ENCODE results near the gene BMPR1B.

Gene BMPR1B

DNA sequence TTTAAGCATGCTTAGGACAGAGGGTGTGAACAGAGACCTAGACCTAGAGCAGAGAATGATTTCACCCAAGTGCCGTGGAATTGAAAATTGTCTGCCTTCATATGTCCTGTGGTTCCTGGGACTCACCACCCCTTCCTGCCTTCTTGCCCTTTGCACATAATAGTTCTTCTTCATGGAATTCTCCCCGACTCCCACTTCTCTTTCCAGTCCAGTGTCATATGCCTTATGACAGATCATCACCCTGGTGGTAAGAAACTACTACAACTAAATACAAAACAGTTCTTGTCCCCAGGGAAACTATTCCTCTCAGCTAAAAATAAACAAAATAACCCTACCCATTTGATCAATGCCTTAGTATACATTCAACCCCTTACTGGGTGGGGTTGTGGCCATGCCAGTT lies 43.3 kb downstream of the BMPR1B start:
- no peak for DNase-seq (ENCODE audit: low read depth, low spot score)
- H3K4me3 ChIP-seq (ENCODE audit: low read length) = no peak overlapping the region
- WGBS (ENCODE audit: insufficient coverage, insufficient read length) = no CpG with 5 or more reads among the region's 2 CpGs

DNA sequence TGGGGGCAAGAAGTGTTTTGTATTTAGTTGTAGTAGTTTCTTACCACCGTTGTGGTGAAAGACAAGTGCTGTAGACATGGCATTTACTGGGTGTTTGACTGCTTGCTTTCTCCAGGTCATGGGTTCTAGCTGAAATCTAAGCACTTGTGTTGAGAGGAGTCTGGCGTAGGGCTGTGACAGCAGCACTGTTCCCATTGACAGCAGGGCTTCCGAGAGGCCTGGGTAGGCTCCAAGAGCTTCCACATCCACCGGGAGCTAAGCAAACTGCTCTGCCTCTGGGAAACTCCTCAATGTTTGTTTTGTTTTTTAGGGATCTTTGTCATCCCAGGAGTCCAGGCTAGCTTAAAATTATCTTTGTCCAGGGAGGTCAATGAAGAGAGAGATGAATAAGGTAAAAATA lies 44.3 kb downstream of the BMPR1B start:
- no CpG with 5 or more reads among the region's 4 CpGs for WGBS (ENCODE audit: insufficient coverage, insufficient read length)
- no peak for DNase-seq (ENCODE audit: low read depth, low spot score)
- no peak overlapping the region for H3K4me3 ChIP-seq (ENCODE audit: low read length)
- H3K36me3 ChIP-seq (ENCODE audit: control insufficient read depth, insufficient read depth, low read length) = no peaks in the 10 kb centered on the region
- H3K4me1 ChIP-seq (ENCODE audit: control insufficient read depth, insufficient read depth, low read length) = no peaks in the 10 kb centered on the region
- no peak overlapping the region for H3K27ac ChIP-seq (ENCODE audit: low read length)
- no peaks in the 10 kb centered on the region for H3K9me3 ChIP-seq (ENCODE audit: control insufficient read depth, insufficient read depth, low read length)
- H3K27me3 ChIP-seq (ENCODE audit: control insufficient read depth, insufficient read depth, low read length) = no peaks in the 10 kb centered on the region

More for the DNA sequence above, 43.3 kb downstream of the BMPR1B start:
- H3K36me3 ChIP-seq (ENCODE audit: control insufficient read depth, insufficient read depth, low read length) = no peaks in the 10 kb centered on the region
- no peaks in the 10 kb centered on the region for H3K9me3 ChIP-seq (ENCODE audit: control insufficient read depth, insufficient read depth, low read length)
- H3K27ac ChIP-seq (ENCODE audit: low read length) = no peak overlapping the region
- no peaks in the 10 kb centered on the region for H3K4me1 ChIP-seq (ENCODE audit: control insufficient read depth, insufficient read depth, low read length)
- H3K27me3 ChIP-seq (ENCODE audit: control insufficient read depth, insufficient read depth, low read length) = no peaks in the 10 kb centered on the region

DNA sequence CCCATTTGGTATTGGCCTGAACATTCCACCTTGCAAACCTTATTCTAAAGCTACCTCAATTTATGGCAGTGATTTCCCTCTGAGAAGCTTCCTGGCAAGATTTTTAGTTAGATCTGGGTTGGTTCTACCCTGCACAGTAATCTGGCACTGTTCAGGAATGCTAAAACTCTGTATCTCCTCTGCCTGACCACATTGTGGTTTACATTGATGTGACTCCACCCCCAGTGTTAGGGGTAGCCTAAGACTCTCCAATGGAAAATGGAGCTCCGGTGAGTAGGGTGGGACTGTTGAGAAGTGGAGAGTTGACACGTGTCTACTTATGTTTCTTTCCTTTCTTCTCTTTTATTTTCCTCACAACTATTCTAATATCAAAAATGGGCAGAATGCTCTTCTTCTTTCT lies 45.4 kb downstream of the BMPR1B start:
- H3K9me3 ChIP-seq (ENCODE audit: control insufficient read depth, insufficient read depth, low read length) = no peaks in the 10 kb centered on the region
- WGBS (ENCODE audit: insufficient coverage, insufficient read length) = no CpG with 5 or more reads among the region's 2 CpGs
- no peaks in the 10 kb centered on the region for H3K4me1 ChIP-seq (ENCODE audit: control insufficient read depth, insufficient read depth, low read length)
- H3K27ac ChIP-seq (ENCODE audit: low read length) = no peak overlapping the region
- DNase-seq (ENCODE audit: low read depth, low spot score) = no peak
- H3K36me3 ChIP-seq (ENCODE audit: control insufficient read depth, insufficient read depth, low read length) = no peaks in the 10 kb centered on the region
- no peaks in the 10 kb centered on the region for H3K27me3 ChIP-seq (ENCODE audit: control insufficient read depth, insufficient read depth, low read length)
- no peak overlapping the region for H3K4me3 ChIP-seq (ENCODE audit: low read length)

DNA sequence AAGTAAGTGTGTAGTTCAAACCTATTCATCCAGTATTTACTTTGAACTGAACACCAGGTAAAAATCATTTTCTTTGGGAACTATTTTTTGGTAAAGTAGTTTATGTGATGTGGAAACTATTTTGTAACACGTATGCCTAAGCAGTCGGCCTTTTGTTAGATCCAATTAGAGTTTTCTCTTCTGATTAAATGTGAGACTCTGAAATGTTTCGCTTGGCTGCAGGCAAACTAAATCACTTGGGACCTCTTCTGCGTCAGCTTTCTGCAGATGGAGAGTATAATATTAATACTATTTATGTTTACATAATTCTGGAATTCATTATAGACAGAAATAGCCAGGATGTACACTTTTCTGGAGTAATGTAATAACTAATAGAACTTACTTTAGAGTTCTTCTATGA lies 46.9 kb downstream of the BMPR1B start:
- Histone ChIP-seq H3K27ac (ENCODE audit: low read length) (no peak overlapping the region), H3K27me3 (ENCODE audit: control insufficient read depth, insufficient read depth, low read length) (no peaks in the 10 kb centered on the region), H3K36me3 (ENCODE audit: control insufficient read depth, insufficient read depth, low read length) (no peaks in the 10 kb centered on the region), H3K4me1 (ENCODE audit: control insufficient read depth, insufficient read depth, low read length) (no peaks in the 10 kb centered on the region), H3K9me3 (ENCODE audit: control insufficient read depth, insufficient read depth, low read length) (no peaks in the 10 kb centered on the region), H3K4me3 (ENCODE audit: low read length) (no peak overlapping the region)
- DNase-seq (ENCODE audit: low read depth, low spot score) = no peak
- WGBS (ENCODE audit: insufficient coverage, insufficient read length) = no CpG with 5 or more reads among the region's 4 CpGs

DNA sequence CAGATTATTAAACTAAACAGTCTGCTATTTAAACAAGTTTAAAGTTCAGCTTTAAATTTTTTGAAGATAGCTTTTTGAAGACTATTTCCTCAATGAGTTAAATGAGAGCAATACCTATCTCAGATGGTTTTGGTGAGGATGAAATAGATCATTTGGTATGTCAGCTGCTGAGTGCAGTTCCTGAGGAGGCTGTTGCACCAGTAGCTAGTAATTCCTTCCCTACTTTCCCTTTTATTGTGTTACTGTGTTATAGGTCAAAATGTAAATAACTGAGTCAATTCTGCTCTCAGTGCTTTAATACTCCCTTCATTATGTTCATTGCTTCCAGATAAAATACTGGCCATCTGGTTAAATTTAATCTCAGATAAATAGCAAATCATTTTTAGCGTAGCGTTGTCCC lies 48.6 kb downstream of the BMPR1B start:
- no CpG with 5 or more reads among the region's 2 CpGs for WGBS (ENCODE audit: insufficient coverage, insufficient read length)
- no peaks in the 10 kb centered on the region for H3K9me3 ChIP-seq (ENCODE audit: control insufficient read depth, insufficient read depth, low read length)
- no peak for DNase-seq (ENCODE audit: low read depth, low spot score)
- H3K4me1 ChIP-seq (ENCODE audit: control insufficient read depth, insufficient read depth, low read length) = no peaks in the 10 kb centered on the region
- H3K27me3 ChIP-seq (ENCODE audit: control insufficient read depth, insufficient read depth, low read length) = no peaks in the 10 kb centered on the region
- H3K4me3 ChIP-seq (ENCODE audit: low read length) = no peak overlapping the region
- H3K27ac ChIP-seq (ENCODE audit: low read length) = no peak overlapping the region
- H3K36me3 ChIP-seq (ENCODE audit: control insufficient read depth, insufficient read depth, low read length) = no peaks in the 10 kb centered on the region

DNA sequence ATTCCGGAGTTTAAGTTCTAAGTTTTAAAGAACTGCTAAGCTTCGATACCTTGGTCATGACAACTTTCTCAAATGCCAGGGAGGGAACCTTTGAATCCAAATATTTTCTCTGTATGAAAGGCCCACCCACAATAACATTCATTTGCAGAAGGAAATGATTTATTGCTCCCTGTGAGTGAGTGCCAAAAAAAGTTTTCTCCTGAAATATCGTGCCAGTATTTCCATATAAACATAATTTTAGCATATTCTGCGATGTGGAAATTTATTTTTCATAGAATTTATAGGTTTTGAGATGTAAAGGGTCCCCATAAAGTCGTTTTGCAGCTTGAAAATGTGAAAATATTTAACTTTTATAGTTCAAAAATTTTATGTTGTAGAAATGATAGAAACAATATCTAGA lies 53.9 kb downstream of the BMPR1B start:
- no peaks in the 10 kb centered on the region for H3K36me3 ChIP-seq (ENCODE audit: control insufficient read depth, insufficient read depth, low read length)
- H3K27ac ChIP-seq (ENCODE audit: low read length) = no peak overlapping the region
- no peaks in the 10 kb centered on the region for H3K9me3 ChIP-seq (ENCODE audit: control insufficient read depth, insufficient read depth, low read length)
- H3K4me1 ChIP-seq (ENCODE audit: control insufficient read depth, insufficient read depth, low read length) = no peaks in the 10 kb centered on the region
- no peaks in the 10 kb centered on the region for H3K27me3 ChIP-seq (ENCODE audit: control insufficient read depth, insufficient read depth, low read length)
- WGBS (ENCODE audit: insufficient coverage, insufficient read length) = no CpG with 5 or more reads among the region's 5 CpGs
- H3K4me3 ChIP-seq (ENCODE audit: low read length) = no peak overlapping the region
- no peak for DNase-seq (ENCODE audit: low read depth, low spot score)

DNA sequence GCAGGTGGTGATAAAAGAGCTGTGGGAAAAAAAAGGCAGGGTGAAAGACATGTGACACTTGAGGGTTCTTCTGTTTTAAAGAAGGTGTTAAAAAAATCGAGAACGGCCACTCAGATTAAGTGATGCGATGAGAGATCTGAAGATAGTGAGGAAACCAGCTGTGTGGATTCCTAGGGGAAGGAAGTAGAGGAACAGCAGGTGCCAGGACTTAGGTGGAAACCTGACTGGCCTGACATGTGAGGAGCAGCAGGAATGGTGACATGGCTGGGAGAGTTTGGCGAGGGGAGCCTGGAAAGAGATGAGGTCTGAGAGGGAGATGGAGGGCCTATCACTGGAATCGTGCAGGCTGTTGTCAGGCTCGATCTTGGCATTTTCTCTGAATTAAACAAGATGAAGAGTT lies 55.5 kb downstream of the BMPR1B start:
- Histone ChIP-seq H3K36me3 (ENCODE audit: control insufficient read depth, insufficient read depth, low read length) (no peaks in the 10 kb centered on the region), H3K9me3 (ENCODE audit: control insufficient read depth, insufficient read depth, low read length) (no peaks in the 10 kb centered on the region), H3K4me3 (ENCODE audit: low read length) (no peak overlapping the region), H3K4me1 (ENCODE audit: control insufficient read depth, insufficient read depth, low read length) (no peaks in the 10 kb centered on the region), H3K27me3 (ENCODE audit: control insufficient read depth, insufficient read depth, low read length) (no peaks in the 10 kb centered on the region), H3K27ac (ENCODE audit: low read length) (no peak overlapping the region)
- no CpG with 5 or more reads among the region's 6 CpGs for WGBS (ENCODE audit: insufficient coverage, insufficient read length)
- DNase-seq (ENCODE audit: low read depth, low spot score) = no peak

DNA sequence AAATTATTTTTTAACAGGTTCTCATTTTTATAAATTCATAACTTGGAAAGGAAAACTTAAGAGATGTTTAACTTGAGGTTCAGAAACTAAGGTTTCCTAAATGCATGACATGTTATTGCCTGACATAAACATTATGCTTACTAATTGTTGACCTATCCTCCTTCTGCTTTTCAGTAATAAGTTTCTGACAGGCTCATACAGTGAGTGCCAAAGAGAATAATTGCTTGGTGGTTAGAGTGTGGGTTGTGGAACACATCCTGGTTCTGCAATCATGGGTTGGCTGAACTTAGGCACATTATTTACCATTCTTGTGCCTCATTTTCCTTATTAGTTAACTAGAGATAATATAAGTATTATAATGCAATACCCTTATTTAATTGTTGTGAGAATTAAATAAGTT lies 56.5 kb downstream of the BMPR1B start:
- Histone ChIP-seq H3K27me3 (ENCODE audit: control insufficient read depth, insufficient read depth, low read length) (no peaks in the 10 kb centered on the region), H3K4me3 (ENCODE audit: low read length) (no peak overlapping the region), H3K36me3 (ENCODE audit: control insufficient read depth, insufficient read depth, low read length) (no peaks in the 10 kb centered on the region), H3K4me1 (ENCODE audit: control insufficient read depth, insufficient read depth, low read length) (no peaks in the 10 kb centered on the region), H3K9me3 (ENCODE audit: control insufficient read depth, insufficient read depth, low read length) (no peaks in the 10 kb centered on the region), H3K27ac (ENCODE audit: low read length) (no peak overlapping the region)
- no peak for DNase-seq (ENCODE audit: low read depth, low spot score)

DNA sequence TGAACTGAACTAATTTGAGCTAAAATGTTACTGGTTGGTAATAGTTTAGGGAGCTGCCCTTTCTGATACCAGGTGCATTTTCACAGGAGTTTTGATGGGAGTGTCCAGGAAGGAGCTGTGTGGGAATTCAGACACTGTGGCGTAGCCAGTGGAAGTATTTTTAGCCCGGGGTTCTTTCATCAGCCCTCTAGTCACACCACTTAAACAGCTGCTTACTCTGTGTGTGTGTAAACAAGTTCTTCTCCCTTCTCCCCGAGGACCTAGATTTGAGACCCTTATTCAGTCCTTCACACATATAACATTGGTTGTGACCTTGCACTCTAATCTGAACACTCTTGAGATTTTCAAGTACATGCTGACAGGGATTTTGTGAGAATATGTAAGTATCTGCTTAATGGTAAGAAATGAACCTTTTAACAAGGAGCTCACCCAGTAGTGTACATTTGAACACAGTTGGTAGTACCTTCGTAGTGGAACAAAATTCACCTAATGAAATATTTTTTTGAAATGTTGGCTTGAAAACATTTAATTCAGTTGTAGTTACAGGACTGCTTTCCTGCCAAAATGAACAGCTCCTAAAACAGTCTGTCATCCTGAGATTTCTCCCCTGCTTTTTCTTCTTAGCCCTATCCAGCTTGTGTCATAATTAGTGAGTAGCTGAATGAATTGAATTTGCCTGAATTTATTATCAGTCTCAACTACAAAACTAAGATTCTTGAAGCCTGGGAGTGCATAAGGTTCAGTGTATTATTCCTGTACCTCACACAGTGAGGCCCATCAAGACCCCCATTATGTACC lies 61.8 kb downstream of the BMPR1B start:
- no CpG with 5 or more reads among the region's 4 CpGs for WGBS (ENCODE audit: insufficient coverage, insufficient read length)
- no peak for DNase-seq (ENCODE audit: low read depth, low spot score)
- Histone ChIP-seq H3K27ac (ENCODE audit: low read length) (no peak overlapping the region), H3K9me3 (ENCODE audit: control insufficient read depth, insufficient read depth, low read length) (no peaks in the 10 kb centered on the region), H3K4me3 (ENCODE audit: low read length) (no peak overlapping the region), H3K27me3 (ENCODE audit: control insufficient read depth, insufficient read depth, low read length) (no peaks in the 10 kb centered on the region), H3K36me3 (ENCODE audit: control insufficient read depth, insufficient read depth, low read length) (no peaks in the 10 kb centered on the region), H3K4me1 (ENCODE audit: control insufficient read depth, insufficient read depth, low read length) (no peaks in the 10 kb centered on the region)

DNA sequence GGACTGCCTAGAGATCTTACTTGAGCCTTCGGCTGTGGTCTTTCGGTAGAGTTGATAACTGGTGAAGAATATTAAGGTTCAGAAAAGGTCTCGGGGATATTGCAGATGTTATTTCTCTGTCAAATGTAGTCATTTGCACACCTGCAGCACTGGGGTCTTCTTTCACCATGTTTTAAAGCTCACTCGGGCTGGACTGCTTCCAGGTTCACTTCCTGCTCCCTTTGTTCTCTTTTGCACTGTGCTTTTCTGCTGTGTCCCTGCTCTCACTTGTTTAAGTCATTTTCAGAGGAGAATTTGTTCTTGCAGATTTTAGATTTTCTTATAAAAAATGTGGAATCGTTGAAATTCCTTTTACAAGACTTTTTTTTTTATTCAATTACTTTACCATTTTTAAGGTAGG lies 68.5 kb downstream of the BMPR1B start:
- no CpG with 5 or more reads among the region's 5 CpGs for WGBS (ENCODE audit: insufficient coverage, insufficient read length)
- Histone ChIP-seq H3K9me3 (ENCODE audit: control insufficient read depth, insufficient read depth, low read length) (no peaks in the 10 kb centered on the region), H3K27me3 (ENCODE audit: control insufficient read depth, insufficient read depth, low read length) (no peaks in the 10 kb centered on the region), H3K36me3 (ENCODE audit: control insufficient read depth, insufficient read depth, low read length) (no peaks in the 10 kb centered on the region), H3K4me3 (ENCODE audit: low read length) (no peak overlapping the region), H3K4me1 (ENCODE audit: control insufficient read depth, insufficient read depth, low read length) (no peaks in the 10 kb centered on the region), H3K27ac (ENCODE audit: low read length) (no peak overlapping the region)
- DNase-seq (ENCODE audit: low read depth, low spot score) = no peak

DNA sequence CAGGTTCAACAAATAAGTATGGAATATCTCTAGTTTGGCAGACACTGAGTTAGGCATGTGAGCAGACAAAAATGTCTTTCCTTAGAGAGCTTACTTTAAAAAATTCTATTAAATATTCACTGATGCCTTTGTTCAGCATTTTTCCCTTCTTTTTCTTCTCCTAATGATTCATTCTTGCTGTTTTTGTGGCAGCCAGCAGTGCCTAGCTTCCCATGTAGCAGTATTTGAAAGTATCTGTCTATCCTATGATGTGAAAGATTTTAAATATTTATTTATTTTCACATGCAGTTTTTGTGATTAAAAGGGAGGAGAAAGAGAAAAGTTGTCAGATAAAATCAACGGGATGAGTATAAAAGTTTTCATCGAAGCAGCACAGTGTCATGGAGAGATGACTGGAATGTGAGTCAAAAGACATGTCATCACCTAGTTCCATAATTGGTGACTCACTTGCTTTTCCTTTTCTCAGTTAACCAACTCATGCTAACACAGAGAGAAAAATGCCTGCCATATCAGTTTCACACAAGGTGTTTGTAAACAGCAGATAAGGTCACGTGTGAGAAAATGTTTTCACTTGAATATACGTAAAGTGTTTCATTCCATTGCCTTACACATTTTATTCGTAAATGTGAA lies 69.8 kb downstream of the BMPR1B start:
- Histone ChIP-seq H3K27ac (ENCODE audit: low read length) (no peak overlapping the region), H3K36me3 (ENCODE audit: control insufficient read depth, insufficient read depth, low read length) (no peaks in the 10 kb centered on the region), H3K9me3 (ENCODE audit: control insufficient read depth, insufficient read depth, low read length) (no peaks in the 10 kb centered on the region), H3K27me3 (ENCODE audit: control insufficient read depth, insufficient read depth, low read length) (no peaks in the 10 kb centered on the region), H3K4me3 (ENCODE audit: low read length) (no peak overlapping the region), H3K4me1 (ENCODE audit: control insufficient read depth, insufficient read depth, low read length) (no peaks in the 10 kb centered on the region)
- DNase-seq (ENCODE audit: low read depth, low spot score) = no peak
- WGBS (ENCODE audit: insufficient coverage, insufficient read length) = no CpG with 5 or more reads among the region's 5 CpGs

Measured in iPS DF 6.9 (cell line).